ENCODE data around the gene CCDC61.

DNA sequence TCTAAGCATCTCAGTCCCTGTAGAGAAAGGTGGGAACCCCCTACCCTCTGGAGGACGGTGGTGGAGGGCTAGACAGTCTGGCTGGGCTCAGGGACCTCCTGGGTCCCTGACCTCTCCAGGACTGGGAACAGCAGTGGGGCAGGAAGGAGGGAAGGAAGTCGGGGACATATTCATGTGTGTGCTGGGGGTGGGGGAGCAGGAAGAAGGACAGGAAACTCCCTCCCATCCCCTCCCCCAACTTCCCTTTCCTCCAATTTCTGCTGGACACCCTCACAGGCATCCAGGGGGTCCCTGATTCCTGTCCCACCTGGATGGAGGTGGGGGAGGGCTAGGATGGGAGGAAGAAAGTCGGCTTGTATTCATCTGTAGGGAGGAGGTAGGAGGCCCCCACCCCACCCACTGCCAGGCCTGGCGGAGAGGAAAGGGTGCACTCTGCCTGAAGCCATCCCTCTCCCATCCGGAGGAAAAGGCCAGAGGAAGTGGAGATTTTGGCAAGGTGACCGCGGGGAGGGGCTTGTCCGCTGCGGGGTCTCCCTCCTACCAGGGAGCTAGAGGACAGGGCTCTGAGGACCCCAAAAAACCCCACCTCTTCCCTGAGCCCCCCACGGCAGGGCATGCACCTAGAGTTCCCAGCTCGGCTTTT, 23.9 kb upstream of the CCDC61 start:
- TF ChIP-seq, protein P1, sequence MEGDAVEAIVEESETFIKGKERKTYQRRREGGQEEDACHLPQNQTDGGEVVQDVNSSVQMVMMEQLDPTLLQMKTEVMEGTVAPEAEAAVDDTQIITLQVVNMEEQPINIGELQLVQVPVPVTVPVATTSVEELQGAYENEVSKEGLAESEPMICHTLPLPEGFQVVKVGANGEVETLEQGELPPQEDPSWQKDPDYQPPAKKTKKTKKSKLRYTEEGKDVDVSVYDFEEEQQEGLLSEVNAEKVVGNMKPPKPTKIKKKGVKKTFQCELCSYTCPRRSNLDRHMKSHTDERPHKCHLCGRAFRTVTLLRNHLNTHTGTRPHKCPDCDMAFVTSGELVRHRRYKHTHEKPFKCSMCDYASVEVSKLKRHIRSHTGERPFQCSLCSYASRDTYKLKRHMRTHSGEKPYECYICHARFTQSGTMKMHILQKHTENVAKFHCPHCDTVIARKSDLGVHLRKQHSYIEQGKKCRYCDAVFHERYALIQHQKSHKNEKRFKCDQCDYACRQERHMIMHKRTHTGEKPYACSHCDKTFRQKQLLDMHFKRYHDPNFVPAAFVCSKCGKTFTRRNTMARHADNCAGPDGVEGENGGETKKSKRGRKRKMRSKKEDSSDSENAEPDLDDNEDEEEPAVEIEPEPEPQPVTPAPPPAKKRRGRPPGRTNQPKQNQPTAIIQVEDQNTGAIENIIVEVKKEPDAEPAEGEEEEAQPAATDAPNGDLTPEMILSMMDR (conservative IDR thresholded peaks at IDR 0.05) = no peak
- no peak for TF ChIP-seq EZH2 (IDR thresholded peaks at IDR 0.05; ENCODE audit: low read depth)

All from PC-9 (cell line).